GM18520 (cell line): Measurements from ENCODE around the gene CERS6.
"Not testable (repeated sequence)": the region's sequence is repeated elsewhere in the genome, so short reads cannot be mapped to it uniquely, and the experiment has no call there.

Source experiments
- ATAC-seq: cut with Tn5 transposase; IDR thresholded peaks from one replicate; pipeline ENCODE4 v1.9.1; 2021; ENCODE audit not compliant: unreplicated experiment

The CERS6 gene

DNA sequence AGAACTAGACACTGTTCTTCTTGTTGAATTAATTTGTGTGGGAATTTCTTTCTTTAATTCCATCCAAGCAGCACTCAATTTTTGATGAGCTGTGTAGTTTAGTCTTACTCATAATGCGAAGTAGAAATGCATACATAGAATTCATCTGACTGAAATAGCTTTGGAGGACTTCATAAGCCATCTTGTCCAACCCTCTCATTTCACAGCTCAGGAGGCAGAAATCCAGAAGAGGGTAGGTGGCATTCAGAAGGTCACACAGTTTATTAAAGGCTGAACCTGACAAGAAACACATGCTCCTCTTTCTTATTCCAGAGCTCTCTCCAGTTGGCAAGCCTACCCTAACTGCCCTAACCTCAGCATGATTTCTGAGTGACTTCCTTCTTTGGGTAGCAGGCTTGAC is 177.1 kb downstream of the CERS6 start:
- ATAC-seq: no peak

DNA sequence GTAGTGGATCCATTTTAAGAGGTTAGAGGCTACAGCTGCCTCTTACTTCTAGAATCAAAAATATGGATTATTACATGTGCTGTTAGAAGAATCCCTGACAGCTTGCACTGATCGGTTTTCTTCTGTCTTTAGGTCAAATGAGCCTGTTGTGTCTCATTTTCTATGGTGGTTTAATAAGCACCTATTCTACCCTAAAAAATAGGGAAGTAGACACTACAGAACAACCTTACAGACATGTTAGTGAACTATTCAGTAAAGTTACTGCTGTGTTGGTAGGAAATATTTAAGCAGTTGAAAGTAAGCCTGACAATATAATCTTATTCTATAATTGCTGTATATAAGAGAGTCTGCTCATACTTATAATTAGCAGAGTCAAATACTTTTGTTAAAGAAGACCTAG is 177.8 kb downstream of the CERS6 start:
- ATAC-seq: no peak

DNA sequence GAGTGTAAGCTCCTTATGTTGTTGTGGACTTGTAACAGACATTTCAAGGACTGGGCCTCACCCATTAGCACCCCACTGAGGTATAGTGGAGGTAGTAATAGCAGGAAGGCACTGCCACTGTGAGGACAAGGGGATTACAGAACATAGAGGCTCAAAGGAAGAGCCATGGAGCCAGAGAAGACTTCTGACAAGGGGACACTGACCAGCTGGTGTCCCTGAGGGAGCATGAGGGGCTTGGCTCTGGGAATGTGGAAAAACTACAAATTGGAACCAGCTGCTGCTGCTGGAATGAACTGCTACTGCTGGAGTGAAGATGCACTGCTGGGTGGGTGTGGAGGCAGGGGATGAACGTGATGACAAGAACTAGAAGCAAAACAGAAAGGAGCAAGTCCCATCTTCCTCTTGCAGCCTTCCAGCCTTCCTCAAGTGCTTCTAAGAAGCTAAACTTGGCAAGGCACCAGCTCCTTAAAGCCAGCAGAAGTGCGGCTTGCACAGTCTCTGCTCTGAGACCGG is 179.0 kb downstream of the CERS6 start:
- ATAC-seq: no peak

DNA sequence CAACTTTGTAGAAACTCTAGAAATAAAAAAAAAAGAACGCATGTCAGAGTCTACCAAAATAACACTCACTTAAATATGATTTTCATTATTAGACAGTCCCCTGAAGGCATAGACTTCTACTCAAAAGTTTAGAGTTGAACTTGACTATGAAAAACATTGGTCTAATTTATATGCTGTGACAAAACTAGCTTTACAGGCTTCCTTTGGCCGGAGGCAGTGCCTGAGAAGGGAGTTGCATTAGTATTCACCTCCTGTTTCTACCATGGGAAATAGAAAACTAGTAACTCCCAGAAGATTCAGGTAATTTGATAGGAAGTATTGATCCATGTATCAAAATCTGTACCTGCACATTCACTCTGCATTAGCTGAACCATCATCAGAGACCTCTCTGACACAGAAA is 182.9 kb downstream of the CERS6 start:
- no peak for ATAC-seq

DNA sequence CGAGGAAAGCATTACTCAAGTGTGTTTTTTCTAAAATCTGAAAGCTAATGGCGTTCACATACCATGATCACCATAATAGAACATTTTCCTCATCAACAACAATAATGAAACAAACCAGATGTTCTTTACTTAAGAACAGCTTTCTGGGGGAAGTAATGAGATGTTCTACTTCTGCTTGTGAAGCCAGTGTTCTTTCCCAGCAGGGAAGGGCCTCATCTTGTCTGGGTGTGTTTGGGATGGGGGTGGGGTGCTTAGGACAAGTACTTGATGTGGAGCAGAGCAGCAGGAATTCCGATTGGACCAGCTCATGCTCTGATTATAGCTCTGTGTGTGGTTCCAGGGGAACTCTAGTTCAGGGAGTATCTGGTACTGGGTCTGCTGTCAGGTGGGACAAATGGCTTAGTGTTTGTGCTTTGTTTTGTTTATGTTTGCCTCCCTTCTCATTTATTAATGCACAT is 183.4 kb downstream of the CERS6 start:
- no peak for ATAC-seq

DNA sequence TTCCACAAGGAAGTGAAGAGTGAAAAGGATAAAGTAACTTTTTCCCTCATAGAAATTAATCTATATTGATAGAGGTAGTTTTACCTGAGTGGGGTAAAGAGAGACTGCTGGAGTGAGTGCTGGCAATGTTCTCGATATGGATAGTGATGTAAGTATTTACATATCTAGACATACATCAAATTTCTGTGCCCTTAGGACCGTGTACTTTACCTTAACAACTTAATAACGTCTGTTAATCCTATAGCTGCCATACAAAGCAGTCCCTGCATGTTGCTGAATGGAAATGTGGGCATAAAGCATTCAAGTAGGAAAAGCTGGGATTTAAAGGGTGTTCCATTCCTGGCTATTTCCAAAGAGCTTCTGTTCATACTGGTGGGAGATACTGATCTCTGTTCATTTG is 184.0 kb downstream of the CERS6 start:
- no peak for ATAC-seq

DNA sequence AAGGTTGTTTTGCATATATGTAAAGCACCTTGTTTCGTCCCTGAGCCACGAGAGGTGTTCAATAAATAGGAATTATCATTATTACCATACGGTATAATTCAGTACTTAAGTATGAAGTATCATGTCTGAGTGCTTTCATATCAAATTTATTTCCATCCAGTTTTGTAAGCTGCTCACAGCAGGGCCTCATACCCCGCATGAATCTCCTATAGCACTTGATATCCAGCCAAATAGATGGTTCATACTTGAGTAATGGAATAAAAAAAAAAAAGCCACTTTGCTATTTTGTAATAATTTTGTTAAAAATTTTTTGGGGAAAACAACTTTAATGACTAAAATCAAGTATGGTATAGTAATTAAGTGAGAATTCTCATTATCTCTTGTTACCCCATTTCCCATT is 185.6 kb downstream of the CERS6 start:
- no peak for ATAC-seq

DNA sequence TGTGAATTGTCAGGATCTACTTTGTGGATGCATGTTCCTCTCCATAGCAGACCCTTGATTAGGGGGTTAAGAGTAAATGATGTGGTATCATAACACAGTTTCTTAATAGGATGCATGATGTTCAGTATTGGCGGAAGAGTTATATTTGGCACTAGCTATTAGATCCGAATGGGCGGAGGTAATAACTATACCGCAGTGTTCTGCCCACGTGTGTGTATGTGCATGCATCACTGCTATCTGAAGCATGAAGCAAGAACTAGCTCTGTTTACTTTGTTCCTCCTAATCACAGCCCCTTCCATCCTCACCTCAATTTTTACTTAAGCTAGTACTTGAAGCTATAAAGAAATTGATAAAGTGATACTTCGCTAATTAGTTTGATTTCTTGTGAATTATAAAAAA is 186.8 kb downstream of the CERS6 start:
- no peak for ATAC-seq

DNA sequence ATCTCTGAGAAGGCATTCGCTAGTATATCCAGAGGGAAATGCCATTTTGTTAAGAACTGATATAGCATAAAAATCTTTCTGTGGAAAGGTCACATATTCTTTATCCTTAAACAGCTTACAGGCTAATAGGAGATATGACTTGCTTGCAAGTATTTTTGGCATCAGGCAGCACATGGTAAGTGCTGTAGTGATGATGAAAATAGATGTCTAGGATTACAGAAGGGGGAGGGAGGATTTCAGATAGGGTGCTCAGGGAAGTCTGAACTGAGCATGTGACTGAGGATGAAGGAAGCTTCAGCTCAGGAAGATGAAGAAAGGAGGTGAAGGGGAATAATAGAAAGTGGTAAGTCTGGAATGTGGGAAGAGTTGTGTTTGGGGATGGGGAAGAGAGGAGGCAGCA is 187.9 kb downstream of the CERS6 start:
- ATAC-seq: no peak

DNA sequence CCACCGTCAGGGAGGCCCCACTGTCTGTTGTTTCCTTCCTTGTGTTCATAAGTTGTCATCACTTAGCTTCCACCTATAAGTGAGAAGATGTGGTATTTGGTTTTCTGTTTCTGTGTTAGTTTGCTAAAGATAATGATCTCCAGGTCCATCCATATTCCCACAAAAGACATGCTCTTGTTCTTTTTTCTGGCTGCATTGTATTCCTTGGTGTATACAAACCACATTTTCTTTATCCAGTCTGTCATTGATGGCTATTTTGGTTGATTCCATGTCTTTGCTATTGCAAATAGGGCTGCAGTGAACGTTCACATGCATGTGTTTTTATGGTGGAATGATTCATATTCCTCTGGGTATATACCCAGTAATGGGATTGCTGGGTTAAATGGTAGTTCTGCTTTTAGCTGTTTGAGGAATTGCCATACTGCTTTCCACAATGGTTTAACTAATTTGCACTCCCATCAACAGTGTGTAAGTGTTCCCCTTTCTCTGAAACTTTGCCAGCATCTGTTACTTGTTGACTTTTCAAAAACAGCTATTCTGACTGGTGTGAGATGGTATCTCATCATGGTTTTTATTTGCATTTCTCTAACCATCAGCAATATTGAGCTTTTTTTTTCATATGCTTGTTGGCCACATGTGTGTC is 189.7 kb downstream of the CERS6 start:
- ATAC-seq: no peak

DNA sequence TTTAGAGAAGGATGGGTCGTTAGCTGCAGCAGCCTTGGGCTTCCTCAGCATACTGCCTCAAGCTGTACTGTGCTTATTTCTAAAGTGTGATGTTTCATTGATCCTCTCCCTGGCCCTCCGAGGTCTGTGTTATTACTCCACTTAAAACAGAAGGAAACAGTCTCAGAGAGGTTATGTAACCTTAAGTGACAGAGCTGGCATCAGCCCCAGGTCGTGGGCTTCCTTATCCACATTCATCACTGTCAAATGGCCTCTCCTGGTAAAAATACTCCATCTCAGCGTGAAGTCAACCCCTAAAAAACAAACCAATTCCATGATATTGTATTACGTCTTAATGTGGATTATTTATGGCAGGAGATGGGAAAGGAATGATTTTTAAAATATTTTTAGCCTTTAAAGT is 193.0 kb downstream of the CERS6 start:
- ATAC-seq: no peak

DNA sequence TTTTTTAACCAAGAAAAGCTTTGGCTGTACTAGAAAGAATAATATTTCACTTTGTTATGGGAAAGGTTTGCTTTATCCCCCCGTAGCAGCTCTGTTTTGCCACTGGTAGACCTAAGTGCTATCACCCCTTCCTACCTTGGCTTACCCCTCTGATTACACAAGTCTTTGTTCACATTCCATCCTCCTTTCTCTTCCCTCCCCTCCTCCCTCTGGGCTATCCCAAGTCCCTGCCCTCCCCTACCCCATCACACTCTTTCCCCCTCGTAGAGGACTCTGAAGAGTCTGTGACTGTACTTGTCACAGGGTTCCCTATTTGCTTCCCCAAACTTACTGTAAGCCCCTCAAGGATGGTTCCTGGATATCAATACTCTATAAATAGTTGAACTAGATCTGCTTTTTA is 193.5 kb downstream of the CERS6 start:
- ATAC-seq: no peak

DNA sequence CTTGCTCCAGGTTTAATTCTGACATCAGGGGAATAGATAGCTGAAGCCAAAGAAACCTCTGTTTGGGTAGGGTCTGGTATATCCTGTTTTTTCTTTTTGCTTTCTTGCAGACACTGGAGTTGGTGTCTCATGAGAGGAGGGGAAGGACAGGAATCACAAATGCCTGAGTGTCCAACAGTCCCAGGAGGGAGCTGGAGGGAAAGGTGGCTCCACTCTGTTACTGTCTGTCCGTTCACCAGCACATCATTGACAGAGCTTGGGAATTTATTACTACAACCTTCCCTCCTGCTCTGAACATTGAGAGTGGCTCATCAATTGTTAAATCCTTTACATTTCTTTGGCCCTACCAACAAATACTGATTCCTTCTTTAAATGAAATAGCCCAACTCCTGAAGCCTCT is 194.1 kb downstream of the CERS6 start:
- no peak for ATAC-seq

DNA sequence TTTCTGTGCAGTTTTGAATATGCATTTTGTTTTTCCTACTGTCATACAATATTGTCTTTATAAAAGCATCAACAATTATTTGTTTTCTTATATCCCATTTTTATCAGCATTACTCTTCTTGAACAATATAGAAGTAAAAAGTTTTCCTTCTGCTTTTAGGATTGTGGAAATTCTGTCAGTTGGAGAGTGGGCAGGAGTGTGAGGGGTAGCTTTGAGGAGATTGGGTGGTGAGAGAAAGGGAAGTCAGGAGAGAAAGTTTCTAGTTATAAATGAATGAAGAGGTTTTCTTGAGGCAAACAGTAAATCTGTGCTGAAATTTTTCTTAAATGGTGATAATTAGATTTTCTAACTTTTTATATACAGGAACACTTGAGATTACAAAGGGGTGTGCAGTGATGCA is 194.7 kb downstream of the CERS6 start:
- no peak for ATAC-seq

DNA sequence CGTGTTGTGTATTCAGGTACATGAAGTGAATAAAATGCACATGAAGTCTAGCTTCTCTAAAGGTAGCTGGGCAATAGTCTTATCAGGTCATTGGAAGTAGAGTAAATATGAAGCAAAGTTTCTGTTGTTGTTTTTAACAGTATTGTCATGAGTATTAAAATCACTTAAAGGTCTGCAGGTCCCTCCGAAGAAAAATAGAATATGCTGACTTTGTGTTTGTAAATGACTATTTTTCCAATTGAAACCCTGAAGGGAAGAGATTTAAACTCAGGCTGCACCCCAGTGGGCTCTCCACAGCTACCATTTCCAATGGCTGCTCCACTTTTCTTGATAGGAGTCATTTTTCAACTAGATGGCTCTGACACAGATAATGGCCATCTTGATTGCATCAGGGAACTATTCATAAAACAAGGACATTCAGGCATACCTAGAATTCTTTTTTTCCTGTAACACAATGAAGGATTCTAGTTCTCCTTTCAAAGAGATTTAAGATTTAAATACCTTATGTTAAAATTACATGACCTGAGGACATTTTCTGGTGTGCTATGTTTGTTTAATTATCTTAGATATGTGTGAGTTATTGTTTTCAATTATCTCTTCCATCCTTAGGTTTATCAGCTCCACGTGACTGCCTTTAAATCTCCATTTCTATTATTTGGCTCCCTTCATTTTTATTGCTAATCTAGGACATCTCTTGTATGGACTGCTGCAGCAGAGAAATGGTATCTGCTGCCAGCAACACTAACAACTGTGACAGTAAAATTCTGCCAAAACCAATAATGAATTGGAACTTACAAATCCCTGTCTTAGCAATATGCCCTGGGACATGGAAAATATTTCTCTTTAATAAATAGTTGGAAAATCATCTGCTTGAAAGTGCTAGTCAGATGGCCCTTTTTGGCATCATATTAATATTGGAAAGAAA is 197.2 kb downstream of the CERS6 start:
- no peak for ATAC-seq

DNA sequence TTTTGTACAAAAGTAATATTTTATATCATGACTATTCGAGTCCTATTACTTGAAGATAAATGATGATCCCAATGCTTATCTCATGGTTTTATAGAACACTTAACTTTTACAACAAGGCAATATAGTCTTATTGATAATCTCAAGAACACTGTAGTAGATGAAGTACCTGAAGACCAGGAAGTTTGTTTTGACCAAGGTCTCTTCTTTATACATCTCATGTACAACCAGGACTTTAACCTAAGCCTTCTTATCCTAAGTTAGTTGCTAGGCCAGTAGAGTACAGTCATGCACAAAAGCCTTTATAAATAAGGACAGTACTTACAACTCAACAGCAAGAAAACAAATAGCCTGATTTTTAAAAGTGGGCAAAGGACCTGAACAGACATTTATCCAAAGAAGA is 198.6 kb downstream of the CERS6 start:
- no peak for ATAC-seq

DNA sequence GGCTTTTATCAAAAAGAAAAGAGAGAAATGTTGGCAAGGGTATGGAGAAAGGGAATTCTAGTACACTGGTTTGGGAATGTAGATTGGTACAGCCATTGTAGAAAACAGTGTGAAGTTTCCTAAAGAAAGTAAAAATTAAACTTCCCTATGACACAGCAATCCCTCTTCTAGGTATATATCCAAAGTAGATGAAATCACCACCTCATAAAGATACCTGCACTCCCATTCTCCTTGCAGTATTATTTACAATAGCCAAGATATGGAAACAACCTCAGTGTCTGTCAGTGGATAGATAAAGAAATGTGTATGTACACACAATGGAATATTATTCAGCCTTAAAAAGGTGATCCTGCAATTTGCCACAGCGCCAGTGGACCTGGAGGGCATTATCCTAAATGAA is 199.1 kb downstream of the CERS6 start:
- no peak for ATAC-seq

DNA sequence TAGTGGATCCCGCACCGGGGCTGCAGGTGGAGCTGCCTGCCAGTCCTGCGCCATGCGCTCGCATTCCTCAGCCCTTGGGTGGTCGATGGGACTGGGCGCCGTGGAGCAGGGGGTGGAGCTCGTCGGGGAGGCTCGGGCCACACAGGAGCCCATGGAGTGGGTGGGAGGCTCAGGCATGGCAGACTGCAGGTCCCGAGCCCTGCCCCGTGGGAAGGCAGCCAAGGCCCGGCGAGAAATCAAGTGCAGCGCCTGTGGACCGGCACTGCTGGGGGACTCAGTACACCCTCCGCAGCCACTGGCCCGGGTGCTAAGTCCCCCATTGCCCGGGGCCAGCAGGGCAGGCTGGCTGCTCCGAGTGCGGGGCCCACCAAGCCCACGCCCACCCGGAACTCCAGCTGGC is 201.3 kb downstream of the CERS6 start:
- ATAC-seq: not testable (repeated sequence)

DNA sequence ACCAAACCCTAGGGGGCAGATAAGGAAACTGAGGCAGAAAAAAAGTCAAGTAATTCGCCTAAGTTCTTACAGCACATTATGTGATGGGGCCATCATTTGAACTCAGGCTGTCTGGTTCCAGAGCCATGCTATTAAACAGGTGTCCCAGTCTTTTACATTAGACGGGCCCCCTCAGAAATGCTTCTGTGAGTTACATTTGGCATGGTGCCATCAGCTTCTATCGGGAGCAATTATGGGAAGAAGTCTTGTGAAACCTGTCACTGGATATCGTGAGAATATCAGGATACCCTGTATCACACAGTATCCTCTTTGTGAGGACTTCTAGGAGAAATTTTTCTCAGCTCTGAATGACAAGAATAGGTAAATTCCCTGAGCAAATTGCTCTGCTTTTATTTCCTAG is 202.6 kb downstream of the CERS6 start:
- ATAC-seq: no peak

DNA sequence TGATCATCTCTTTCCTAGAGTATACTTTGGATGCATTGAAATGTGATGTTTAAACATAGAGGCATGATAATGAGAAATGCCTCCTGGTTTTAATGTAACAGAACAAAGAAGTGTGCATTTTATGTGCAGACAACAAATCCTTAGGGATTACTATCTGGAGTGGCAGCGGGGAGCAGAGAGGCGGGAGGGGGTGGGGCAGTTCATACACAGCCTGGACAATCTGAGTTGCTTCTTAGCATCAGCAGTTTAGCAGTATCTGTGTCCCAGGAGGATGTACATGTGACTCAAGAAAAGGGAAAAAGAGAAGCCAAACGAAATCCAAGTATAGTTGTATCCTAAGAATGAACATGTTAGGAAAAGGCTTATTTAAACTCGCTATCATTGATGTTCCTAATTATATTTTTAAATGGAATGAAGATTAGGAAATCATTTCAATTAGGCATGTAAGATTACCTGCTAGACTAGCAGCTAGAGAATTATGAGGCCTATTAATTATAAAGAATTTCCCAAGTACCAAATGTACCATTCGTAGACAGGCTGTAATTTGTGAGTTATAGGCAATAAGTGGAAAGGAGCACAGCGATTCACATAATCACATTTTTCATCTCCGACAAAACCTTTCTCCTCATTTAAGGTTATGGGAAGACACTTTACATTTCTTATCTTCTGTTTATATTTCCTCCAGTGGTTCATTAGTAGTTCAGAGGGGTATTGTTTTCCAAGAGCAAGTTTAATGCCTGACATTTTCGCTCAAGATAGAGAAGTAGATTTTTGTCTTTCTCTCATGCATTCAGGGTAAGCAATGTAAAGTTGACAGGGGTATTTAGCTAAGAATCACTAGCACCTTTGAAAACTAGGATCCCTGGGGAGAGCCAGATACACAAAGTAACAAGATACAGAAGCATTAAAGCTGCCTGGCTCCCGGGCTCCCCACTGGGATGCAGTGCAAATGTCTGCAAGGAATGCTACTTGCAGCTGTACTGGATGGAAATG is 205.1 kb downstream of the CERS6 start:
- ATAC-seq: no peak

DNA sequence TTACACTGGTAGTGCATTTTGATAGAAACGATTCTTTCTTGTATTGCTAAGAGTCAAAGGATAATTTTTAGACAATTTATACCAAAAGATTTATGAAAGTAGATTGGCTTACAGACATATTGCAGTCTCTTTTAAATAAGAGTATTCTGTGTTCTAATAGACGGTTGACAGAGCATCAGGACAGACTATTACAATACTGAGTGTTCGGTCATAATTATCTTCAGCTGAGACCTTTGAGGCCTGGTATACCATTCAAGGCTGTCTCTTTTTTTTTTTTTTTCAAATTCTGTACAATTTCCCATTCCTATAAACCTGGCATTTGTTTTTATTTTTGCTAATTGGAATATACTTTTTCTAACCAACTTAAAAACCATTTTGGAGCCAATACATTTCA is 205.8 kb downstream of the CERS6 start:
- ATAC-seq: no peak
